ENCODE data around the gene ANTXR1. TPM values are rescaled to one million over a fixed set of nuclear protein-coding genes. Genes with fewer than 3 reads are reported as not detected.

ANTXR1 gene
- total and polyA plus RNA-seq, 9 of the 15 experiments (the other 6 are each of a cell fraction or from before 2014, with no cell fraction given): 0.07 to 1.00 (median 0.54) TPM

DNA sequence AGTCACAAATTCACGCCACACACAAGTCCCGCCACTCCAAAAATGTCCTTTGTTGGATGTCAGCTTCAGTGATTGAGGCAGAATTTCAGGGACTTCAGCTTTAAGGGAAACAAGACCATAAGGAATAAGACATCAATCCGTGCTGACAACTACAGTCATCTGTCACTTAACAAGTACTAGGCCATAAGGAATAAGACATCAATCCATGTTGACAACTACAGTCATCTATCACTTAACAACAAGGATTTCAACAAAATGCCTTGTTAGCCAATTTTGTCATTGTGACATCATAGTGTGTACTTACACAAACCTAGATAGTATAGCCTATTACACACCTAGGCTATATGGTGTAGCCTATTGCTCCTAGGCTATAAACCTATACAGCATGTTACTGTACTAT is 58.0 kb downstream of the ANTXR1 start (continued):
- TF ChIP-seq, protein P1, sequence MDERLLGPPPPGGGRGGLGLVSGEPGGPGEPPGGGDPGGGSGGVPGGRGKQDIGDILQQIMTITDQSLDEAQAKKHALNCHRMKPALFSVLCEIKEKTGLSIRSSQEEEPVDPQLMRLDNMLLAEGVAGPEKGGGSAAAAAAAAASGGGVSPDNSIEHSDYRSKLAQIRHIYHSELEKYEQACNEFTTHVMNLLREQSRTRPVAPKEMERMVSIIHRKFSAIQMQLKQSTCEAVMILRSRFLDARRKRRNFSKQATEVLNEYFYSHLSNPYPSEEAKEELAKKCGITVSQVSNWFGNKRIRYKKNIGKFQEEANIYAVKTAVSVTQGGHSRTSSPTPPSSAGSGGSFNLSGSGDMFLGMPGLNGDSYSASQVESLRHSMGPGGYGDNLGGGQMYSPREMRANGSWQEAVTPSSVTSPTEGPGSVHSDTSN (CRISPR knock-in tag; IDR thresholded peaks at IDR 0.05; ENCODE audit: low read depth): no peak
- TF ChIP-seq, protein P1 (tag; conservative IDR thresholded peaks at IDR 0.05; ENCODE audit: low read depth): peak; percentile 45
- TF ChIP-seq ZBTB49 (CRISPR knock-in tag; IDR thresholded peaks at IDR 0.05; ENCODE audit: borderline replicate concordance) (no peak), ZNF551 (CRISPR knock-in tag; IDR thresholded peaks at IDR 0.05) (no peak), SMARCC2 (IDR thresholded peaks at IDR 0.05; ENCODE audit: low read depth) (no peak)
